Mesendoderm (in vitro differentiated cells): ENCODE data around the gene RABGAP1L.
A peak's percentile ranks its signal among the peaks of the same experiment; 100 is the strongest.

Experiments used
- DNase-seq: peaks from one replicate; pipeline ENCODE4 v3.0.0; 2013
- H2AK5ac ChIP-seq: 2 replicates; pipeline ENCODE4 v1.6.1; 2013; ENCODE audit warnings: low read length, inconsistent platforms
- H2BK120ac ChIP-seq: 2 replicates; pipeline ENCODE4 v1.6.1; 2013; ENCODE audit warnings: low read depth, mild to moderate bottlenecking, low read length, moderate library complexity, mixed read lengths
- H2BK15ac ChIP-seq: replicated peaks from 2 replicates; pipeline ENCODE4 v1.6.1; 2013; ENCODE audit warnings: low read depth, mild to moderate bottlenecking, moderate library complexity
- H2BK5ac ChIP-seq: 2 replicates; pipeline ENCODE4 v1.6.1; 2013; ENCODE audit warnings: low read length, inconsistent platforms
- H3K18ac ChIP-seq: 2 replicates; pipeline ENCODE4 v1.6.1; 2013; ENCODE audit warnings: mild to moderate bottlenecking, low read length, mixed read lengths
- H3K23ac ChIP-seq: one replicate; pipeline ENCODE4 v1.6.1; 2013; ENCODE audit warnings: low read length
- H3K27ac ChIP-seq: 2 replicates; pipeline ENCODE4 v1.5.1; 2013; ENCODE audit warnings: low read depth, mild to moderate bottlenecking, inconsistent platforms, low read length, moderate library complexity
- H3K27me3 ChIP-seq: 2 replicates; pipeline ENCODE4 v1.6.1; 2013; ENCODE audit warnings: low read length, control low read depth, mild to moderate bottlenecking, inconsistent platforms; ENCODE audit not compliant: insufficient read depth, poor library complexity
- H3K36me3 ChIP-seq: 2 replicates; pipeline ENCODE4 v1.6.1; 2013; ENCODE audit warnings: low read length, inconsistent platforms; ENCODE audit not compliant: control insufficient read depth, insufficient read depth
- H3K4ac ChIP-seq: one replicate; pipeline ENCODE4 v1.6.1; 2013; ENCODE audit warnings: low read depth, mild to moderate bottlenecking, low read length, moderate library complexity
- H3K4me1 ChIP-seq: 2 replicates; pipeline ENCODE4 v1.6.1; 2013; ENCODE audit warnings: low read depth, low read length, inconsistent platforms; ENCODE audit not compliant: control insufficient read depth
- H3K4me2 ChIP-seq: 2 replicates; pipeline ENCODE4 v1.6.1; 2013; ENCODE audit warnings: low read length
- H3K4me3 ChIP-seq: 2 replicates; pipeline ENCODE4 v1.5.1; 2013; ENCODE audit warnings: mild to moderate bottlenecking, low read length
- H3K56ac ChIP-seq: one replicate; pipeline ENCODE4 v1.6.1; 2013; ENCODE audit warnings: low read length
- H3K79me1 ChIP-seq: 2 replicates; pipeline ENCODE4 v1.6.1; 2013; ENCODE audit warnings: low read length, inconsistent platforms
- H3K79me2 ChIP-seq: 2 replicates; pipeline ENCODE4 v1.6.1; 2013; ENCODE audit warnings: mild to moderate bottlenecking, low read length; ENCODE audit not compliant: control insufficient read depth, insufficient read depth
- H3K9ac ChIP-seq: 2 replicates; pipeline ENCODE4 v1.6.1; 2013; ENCODE audit warnings: low read length, inconsistent platforms
- H4K5ac ChIP-seq: one replicate; pipeline ENCODE4 v1.6.1; 2013; ENCODE audit warnings: low read length
- H4K8ac ChIP-seq: one replicate; pipeline ENCODE4 v1.6.1; 2013; ENCODE audit warnings: low read depth, mild to moderate bottlenecking, control low read depth, low read length, moderate library complexity
- WGBS: extraction: QIAGEN DNeasy Blood & Tissue Kit; methylation state at CpG from one replicate; pipeline ENCODE4 v1.1.7; 2013; ENCODE audit warnings: low lambda C conversion rate, missing lambda C conversion rate; ENCODE audit not compliant: insufficient coverage; ENCODE audit errors: extremely low coverage; 5-methylcytosine and 5-hydroxymethylcytosine counted together

Gene RABGAP1L

GRCh38 chr1:174968750-174969244, 809.5 kb downstream of the RABGAP1L start:
- no peak overlapping the region for H3K56ac ChIP-seq
- H3K4ac ChIP-seq: no peak overlapping the region
- H2AK5ac ChIP-seq: peak overlapping the region; percentile 63
- no peaks in the 10 kb centered on the region for H3K79me1 ChIP-seq
- no peak overlapping the region for H3K27ac ChIP-seq
- no peak overlapping the region for H4K8ac ChIP-seq
- H3K23ac ChIP-seq: no peak overlapping the region
- H3K36me3 ChIP-seq: no peaks in the 10 kb centered on the region
- H4K5ac ChIP-seq: no peak overlapping the region
- no peak overlapping the region for H3K4me3 ChIP-seq
- H2BK5ac ChIP-seq: no peak overlapping the region
- no peak overlapping the region for H2BK120ac ChIP-seq
- no CpG with 5 or more reads among the region's 5 CpGs for WGBS
- no peak overlapping the region for H3K4me2 ChIP-seq
- no peaks in the 10 kb centered on the region for H3K79me2 ChIP-seq
- H3K4me1 ChIP-seq: peaks cover 11% of the 10 kb centered on the region
- H3K27me3 ChIP-seq: no peaks in the 10 kb centered on the region
- no peak overlapping the region for H2BK15ac ChIP-seq
- DNase-seq: no peak
- H3K9ac ChIP-seq: no peak overlapping the region
- no peak overlapping the region for H3K18ac ChIP-seq

- WGBS: no CpG with 5 or more reads among the region's 1 CpG
- H3K36me3 ChIP-seq: no peaks in the 10 kb centered on the region
- no peak overlapping the region for H3K18ac ChIP-seq
- no peaks in the 10 kb centered on the region for H3K79me2 ChIP-seq
- no peak overlapping the region for H4K5ac ChIP-seq
- no peak overlapping the region for H4K8ac ChIP-seq
- H3K79me1 ChIP-seq: no peaks in the 10 kb centered on the region
- no peak overlapping the region for H2AK5ac ChIP-seq
- no peak overlapping the region for H2BK5ac ChIP-seq
- no peak overlapping the region for H3K56ac ChIP-seq
- H2BK120ac ChIP-seq: no peak overlapping the region
- H3K4ac ChIP-seq: no peak overlapping the region
- no peaks in the 10 kb centered on the region for H3K27me3 ChIP-seq
- no peak overlapping the region for H3K9ac ChIP-seq
- no peak overlapping the region for H3K27ac ChIP-seq
- no peak overlapping the region for H2BK15ac ChIP-seq
- H3K23ac ChIP-seq: no peak overlapping the region
- DNase-seq: no peak
- H3K4me3 ChIP-seq: no peak overlapping the region
- no peak overlapping the region for H3K4me2 ChIP-seq
- peaks cover 9% of the 10 kb centered on the region for H3K4me1 ChIP-seq
These were observed 810.7 kb downstream of the RABGAP1L start for GRCh38 chr1:174969977-174970376.

GRCh38 chr1:174971466-174971865, 812.1 kb downstream of the RABGAP1L start:
- Histone ChIP-seq H2BK5ac (peak overlapping the region; percentile 75), H2BK120ac (no peak overlapping the region), H3K27ac (peak overlapping the region; percentile 86), H3K4me2 (no peak overlapping the region), H2BK15ac (peak overlapping the region; percentile 74), H3K36me3 (no peaks in the 10 kb centered on the region), H3K56ac (peak overlapping the region; percentile 69), H3K4me3 (no peak overlapping the region), H3K4ac (peak overlapping the region; percentile 91), H3K79me2 (no peaks in the 10 kb centered on the region), H3K9ac (no peak overlapping the region), H2AK5ac (no peak overlapping the region), H3K18ac (peak overlapping the region; percentile 87), H4K8ac (peak overlapping the region; percentile 86), H4K5ac (no peak overlapping the region), H3K4me1 (peaks cover 6% of the 10 kb centered on the region), H3K27me3 (no peaks in the 10 kb centered on the region), H3K79me1 (no peaks in the 10 kb centered on the region), H3K23ac (no peak overlapping the region)
- peak; percentile 10 for DNase-seq

GRCh38 chr1:174971902-174972301, 812.6 kb downstream of the RABGAP1L start:
- H2BK5ac ChIP-seq: no peak overlapping the region
- no peaks in the 10 kb centered on the region for H3K27me3 ChIP-seq
- H2BK15ac ChIP-seq: no peak overlapping the region
- H4K8ac ChIP-seq: no peak overlapping the region
- no peak overlapping the region for H4K5ac ChIP-seq
- H3K4me1 ChIP-seq: peaks cover 6% of the 10 kb centered on the region
- H3K36me3 ChIP-seq: no peaks in the 10 kb centered on the region
- H3K27ac ChIP-seq: peak overlapping the region; percentile 22
- no CpG with 5 or more reads among the region's 2 CpGs for WGBS
- no peak overlapping the region for H2BK120ac ChIP-seq
- H3K4me2 ChIP-seq: no peak overlapping the region
- no peak overlapping the region for H3K56ac ChIP-seq
- peak; percentile 83 for DNase-seq
- no peak overlapping the region for H3K23ac ChIP-seq
- no peaks in the 10 kb centered on the region for H3K79me1 ChIP-seq
- no peak overlapping the region for H3K4ac ChIP-seq
- no peaks in the 10 kb centered on the region for H3K79me2 ChIP-seq
- H2AK5ac ChIP-seq: no peak overlapping the region
- no peak overlapping the region for H3K9ac ChIP-seq
- H3K18ac ChIP-seq: no peak overlapping the region
- H3K4me3 ChIP-seq: no peak overlapping the region

GRCh38 chr1:174974711-174975119, 815.4 kb downstream of the RABGAP1L start:
- Histone ChIP-seq H3K4me3 (no peak overlapping the region), H2AK5ac (no peak overlapping the region), H4K8ac (no peak overlapping the region), H3K79me2 (no peaks in the 10 kb centered on the region), H2BK15ac (no peak overlapping the region), H3K23ac (no peak overlapping the region), H3K79me1 (no peaks in the 10 kb centered on the region), H2BK120ac (no peak overlapping the region), H3K27ac (no peak overlapping the region), H3K4me1 (peaks cover 10% of the 10 kb centered on the region), H4K5ac (no peak overlapping the region), H3K18ac (no peak overlapping the region), H3K27me3 (no peaks in the 10 kb centered on the region), H3K4me2 (no peak overlapping the region), H3K4ac (no peak overlapping the region), H3K36me3 (no peaks in the 10 kb centered on the region), H2BK5ac (no peak overlapping the region), H3K9ac (no peak overlapping the region), H3K56ac (no peak overlapping the region)
- no CpG with 5 or more reads among the region's 2 CpGs for WGBS
- no peak for DNase-seq

GRCh38 chr1:174975764-174976163, 816.4 kb downstream of the RABGAP1L start:
- no peak overlapping the region for H2BK120ac ChIP-seq
- no peak overlapping the region for H4K8ac ChIP-seq
- H3K36me3 ChIP-seq: no peaks in the 10 kb centered on the region
- H2BK5ac ChIP-seq: no peak overlapping the region
- H4K5ac ChIP-seq: no peak overlapping the region
- no peak overlapping the region for H3K9ac ChIP-seq
- no peaks in the 10 kb centered on the region for H3K27me3 ChIP-seq
- no peak for DNase-seq
- H3K79me2 ChIP-seq: no peaks in the 10 kb centered on the region
- H3K18ac ChIP-seq: peak overlapping the region; percentile 64
- no peak overlapping the region for H3K4ac ChIP-seq
- H2BK15ac ChIP-seq: no peak overlapping the region
- H3K79me1 ChIP-seq: no peaks in the 10 kb centered on the region
- no peak overlapping the region for H3K4me3 ChIP-seq
- H2AK5ac ChIP-seq: no peak overlapping the region
- no peak overlapping the region for H3K23ac ChIP-seq
- H3K56ac ChIP-seq: no peak overlapping the region
- no CpG with 5 or more reads among the region's 1 CpG for WGBS
- no peak overlapping the region for H3K27ac ChIP-seq
- peaks cover 10% of the 10 kb centered on the region for H3K4me1 ChIP-seq
- H3K4me2 ChIP-seq: no peak overlapping the region
